Measurements from ENCODE around the gene PTPRR. TPM values are rescaled to one million over a fixed set of nuclear protein-coding genes. Genes with fewer than 3 reads are reported as not detected.

The PTPRR gene
- total RNA-seq, 4 donors from 2014 or later, result 0.12 to 0.67 (median 0.45) TPM

GRCh38 chr12:70752327-70752726 lies 168.2 kb downstream of the PTPRR start:
- Histone ChIP-seq H3K9me3 (no peaks in the 10 kb centered on the region), H3K4me3 (no peak overlapping the region), H3K27ac (no peak overlapping the region), H3K36me3 (no peaks in the 10 kb centered on the region), H3K4me1 (no peaks in the 10 kb centered on the region), H3K27me3 (peaks cover 12% of the 10 kb centered on the region)
- no peak for ATAC-seq
- WGBS, 2 donors (ENCODE audit: low coverage in 1 of 2), result 58 to 80% methylated on average over 3 of the region's 3 CpGs
- TF ChIP-seq POLR2AphosphoS5 (IDR thresholded peaks at IDR 0.05) (no peak), POLR2A (IDR thresholded peaks at IDR 0.05) (no peak)

- no peak for ATAC-seq
- H3K9me3 ChIP-seq, result no peaks in the 10 kb centered on the region
- no peaks in the 10 kb centered on the region for H3K4me1 ChIP-seq
- H3K27ac ChIP-seq, result no peak overlapping the region
- TF ChIP-seq EP300 (IDR thresholded peaks at IDR 0.05) (no peak), CTCF (IDR thresholded peaks at IDR 0.05) (no peak), POLR2AphosphoS5 (IDR thresholded peaks at IDR 0.05) (no peak), POLR2A (IDR thresholded peaks at IDR 0.05) (no peak)
- no peaks in the 10 kb centered on the region for H3K36me3 ChIP-seq
- H3K27me3 ChIP-seq, result peaks cover 12% of the 10 kb centered on the region
- no peak overlapping the region for H3K4me3 ChIP-seq
- WGBS, 2 donors (ENCODE audit: low coverage in 1 of 2), result 83 to 93% methylated on average over 2 of the region's 2 CpGs
Observed at GRCh38 chr12:70749931-70750330, 170.6 kb downstream of the PTPRR start.

DNA sequence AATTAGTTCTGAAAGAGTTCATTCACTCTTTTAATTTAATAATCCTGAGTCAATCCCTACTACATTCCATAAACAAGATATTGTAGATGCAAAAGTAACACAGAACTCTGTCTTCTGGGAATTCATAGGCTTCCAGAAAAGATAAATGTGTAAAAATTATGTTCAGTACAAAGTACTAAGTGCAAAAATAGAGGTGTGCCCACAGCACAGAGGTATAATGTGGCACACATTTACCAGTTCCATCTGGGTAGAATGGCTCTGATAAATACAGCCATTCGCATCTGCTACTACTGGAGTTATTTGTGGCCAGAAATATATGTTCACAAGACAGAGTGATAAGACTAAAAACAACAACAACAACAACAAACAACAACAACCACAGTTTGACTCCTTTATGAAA lies 171.7 kb downstream of the PTPRR start:
- Histone ChIP-seq H3K4me3 (no peak overlapping the region), H3K36me3 (no peaks in the 10 kb centered on the region), H3K27me3 (peaks cover 12% of the 10 kb centered on the region), H3K9me3 (no peaks in the 10 kb centered on the region), H3K27ac (no peak overlapping the region), H3K4me1 (no peaks in the 10 kb centered on the region)
- WGBS, 2 donors (ENCODE audit: low coverage in 1 of 2), result 73 to 100% methylated on average over 1 of the region's 1 CpG
- TF ChIP-seq POLR2AphosphoS5 (IDR thresholded peaks at IDR 0.05) (no peak), EP300 (IDR thresholded peaks at IDR 0.05) (no peak), POLR2A (IDR thresholded peaks at IDR 0.05) (no peak), CTCF (IDR thresholded peaks at IDR 0.05) (no peak)
- no peak for ATAC-seq

DNA sequence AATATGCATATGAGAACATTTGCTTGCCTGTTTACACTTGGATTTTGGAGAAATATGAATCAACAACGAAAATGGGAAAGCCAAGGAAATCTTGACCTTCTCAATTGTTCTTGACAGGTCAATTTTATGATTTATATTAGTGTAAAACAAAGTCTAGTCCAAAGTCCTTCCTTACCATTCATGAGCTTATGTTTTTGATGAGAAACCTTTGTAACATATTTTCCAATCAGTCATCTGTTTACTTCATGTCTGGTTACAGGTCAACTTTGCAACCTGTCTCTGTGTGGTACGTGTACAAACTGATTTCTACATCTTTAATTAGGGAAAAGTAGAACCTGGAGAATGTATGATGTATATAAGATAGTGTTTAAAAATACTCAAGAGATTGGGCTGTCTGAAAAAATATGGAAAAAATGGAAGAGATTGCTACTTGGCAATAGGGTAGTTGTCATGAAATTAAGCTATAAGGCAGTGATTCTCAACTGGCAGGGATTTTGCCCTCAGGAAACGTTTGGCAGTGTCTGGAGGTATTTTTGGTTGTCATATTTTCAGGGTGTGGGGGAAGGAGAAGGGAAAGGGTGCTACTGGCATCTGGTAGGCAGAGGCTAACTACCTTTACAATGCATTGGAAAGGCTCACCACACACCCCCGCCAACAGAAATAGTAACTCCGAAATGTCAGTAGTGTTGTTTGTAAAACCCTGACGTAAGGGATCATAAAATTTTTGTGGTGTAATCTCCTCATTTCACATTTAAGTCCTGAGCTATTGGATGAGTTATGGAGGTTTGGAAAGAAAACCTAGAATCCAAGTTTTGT lies 172.9 kb downstream of the PTPRR start:
- TF ChIP-seq CTCF (IDR thresholded peaks at IDR 0.05), result no peak
- TF ChIP-seq EP300 (IDR thresholded peaks at IDR 0.05), result no peak
- no peak for TF ChIP-seq POLR2A (IDR thresholded peaks at IDR 0.05)
- no peak for TF ChIP-seq POLR2AphosphoS5 (IDR thresholded peaks at IDR 0.05)
- H3K27ac ChIP-seq, result no peak overlapping the region

DNA sequence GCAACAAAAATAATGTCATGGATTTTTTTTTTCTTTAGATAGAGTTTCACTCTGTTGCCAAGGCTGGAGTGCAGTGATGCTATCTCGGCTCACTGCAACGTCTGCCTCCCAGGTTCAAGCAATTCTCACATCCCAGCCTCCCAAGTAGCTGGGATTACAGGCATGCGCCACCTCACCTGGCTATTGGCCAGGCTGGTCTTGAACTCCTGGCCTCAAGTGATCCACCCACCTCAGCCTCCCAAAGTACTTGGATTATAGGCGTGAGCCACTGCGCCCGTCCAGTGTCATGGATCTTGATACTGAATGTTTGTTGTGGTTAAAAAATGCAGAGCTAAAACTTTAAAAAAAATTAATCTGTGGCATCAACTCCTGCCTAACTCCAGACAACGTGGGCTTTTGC lies 175.5 kb downstream of the PTPRR start:
- Histone ChIP-seq H3K27ac (no peak overlapping the region), H3K27me3 (peaks cover 9% of the 10 kb centered on the region), H3K9me3 (no peaks in the 10 kb centered on the region), H3K36me3 (no peaks in the 10 kb centered on the region), H3K4me1 (no peaks in the 10 kb centered on the region), H3K4me3 (no peak overlapping the region)
- no peak for ATAC-seq
- TF ChIP-seq EP300 (IDR thresholded peaks at IDR 0.05), result no peak
- no peak for TF ChIP-seq POLR2A (IDR thresholded peaks at IDR 0.05)
- TF ChIP-seq CTCF (IDR thresholded peaks at IDR 0.05), result no peak
- TF ChIP-seq POLR2AphosphoS5 (IDR thresholded peaks at IDR 0.05), result no peak
- 65 to 87% methylated on average over 4 to 7 of the region's 7 CpGs for WGBS, 2 donors (ENCODE audit: low coverage in 1 of 2)

More for the DNA sequence above, 172.9 kb downstream of the PTPRR start:
- Histone ChIP-seq H3K36me3 (no peaks in the 10 kb centered on the region), H3K4me1 (no peaks in the 10 kb centered on the region), H3K27me3 (peaks cover 12% of the 10 kb centered on the region), H3K4me3 (no peak overlapping the region), H3K9me3 (no peaks in the 10 kb centered on the region)
- WGBS, 2 donors (ENCODE audit: low coverage in 1 of 2), result 69 to 76% methylated on average over 6 of the region's 6 CpGs
- ATAC-seq, result no peak

All from gastroesophageal sphincter (tissue), 4 donors.